Measurements from ENCODE around the gene RTN4RL1. TPM values are rescaled to one million over a fixed set of nuclear protein-coding genes. Genes with fewer than 3 reads are reported as not detected.

The RTN4RL1 gene
- total RNA-seq, 4 donors from 2014 or later = 16.4 to 24.8 (median 21.6) TPM

GRCh38 chr17:2055292-2056205, 30.4 kb upstream of the RTN4RL1 start:
- WGBS = 2% methylated on average over 32 of the region's 113 CpGs
- H3K4me3 ChIP-seq = peak overlapping the region; percentile 65
- peaks cover 29% of the 10 kb centered on the region for H3K27me3 ChIP-seq
- peaks cover 10% of the 10 kb centered on the region for H3K36me3 ChIP-seq
- no peaks in the 10 kb centered on the region for H3K9me3 ChIP-seq
- DNase-seq (ENCODE audit: low spot score in 2 of 2) = peak in 1 of 2 donors; percentile 70
- H3K27ac ChIP-seq = peak overlapping the region; percentile 85
- TF ChIP-seq CTCF (IDR thresholded peaks at IDR 0.05) = no peak
- peaks cover 87% of the 10 kb centered on the region for H3K4me1 ChIP-seq

- WGBS = 0% methylated on average over 38 of the region's 72 CpGs
- H3K4me1 ChIP-seq = peaks cover 83% of the 10 kb centered on the region
- TF ChIP-seq CTCF (IDR thresholded peaks at IDR 0.05) = peak; percentile 84 to 98
- TF ChIP-seq POLR2A (IDR thresholded peaks at IDR 0.05) = peak; percentile 66 to 79
- no peak for TF ChIP-seq EP300 (IDR thresholded peaks at IDR 0.05)
- peak within 1 kb of the TSS; percentile 65 for H3K4me3 ChIP-seq
- peak; percentile 86 to 91 for DNase-seq (ENCODE audit: low spot score in 2 of 2)
- H3K27ac ChIP-seq = peak within 1 kb of the TSS; percentile 85
- peaks cover 31% of the 10 kb centered on the region for H3K27me3 ChIP-seq
- H3K9me3 ChIP-seq = no peaks in the 10 kb centered on the region
- H3K36me3 ChIP-seq = peaks cover 8% of the 10 kb centered on the region
Measured at GRCh38 chr17:2054512-2055291, 29.6 kb upstream of the RTN4RL1 start, which contains the start of gene HIC1. TSS of gene HIC1 (plus strand) at chr17:2055103. CDS start at chr17:2056691, 1,588 bp downstream.

- peak overlapping the region; percentile 56 for H3K27ac ChIP-seq
- DNase-seq (ENCODE audit: low spot score in 2 of 2) = peak in 1 of 2 donors; percentile 79
- peaks cover 83% of the 10 kb centered on the region for H3K4me1 ChIP-seq
- WGBS = 0% methylated on average over 11 of the region's 16 CpGs
- H3K9me3 ChIP-seq = no peaks in the 10 kb centered on the region
- TF ChIP-seq CTCF (IDR thresholded peaks at IDR 0.05) = no peak
- no peak for TF ChIP-seq POLR2AphosphoS5 (IDR thresholded peaks at IDR 0.05)
- no peak for TF ChIP-seq EP300 (IDR thresholded peaks at IDR 0.05)
- no peak for TF ChIP-seq POLR2A (IDR thresholded peaks at IDR 0.05)
- H3K36me3 ChIP-seq = peaks cover 5% of the 10 kb centered on the region
- peaks cover 31% of the 10 kb centered on the region for H3K27me3 ChIP-seq
- peak overlapping the region; percentile 65 for H3K4me3 ChIP-seq
Measured at GRCh38 chr17:2054262-2054511, 29.1 kb upstream of the RTN4RL1 start.

GRCh38 chr17:2053380-2054261, 28.5 kb upstream of the RTN4RL1 start:
- Histone ChIP-seq H3K36me3 (peaks cover 5% of the 10 kb centered on the region), H3K9me3 (no peaks in the 10 kb centered on the region), H3K27me3 (peaks cover 31% of the 10 kb centered on the region), H3K4me3 (peak overlapping the region; percentile 65), H3K4me1 (peaks cover 83% of the 10 kb centered on the region), H3K27ac (peak overlapping the region; percentile 56)
- WGBS = 43% methylated on average over 13 of the region's 84 CpGs
- peak; percentile 90 to 91 for DNase-seq (ENCODE audit: low spot score in 2 of 2)
- TF ChIP-seq POLR2AphosphoS5 (IDR thresholded peaks at IDR 0.05) (no peak), CTCF (IDR thresholded peaks at IDR 0.05) (peak; percentile 23 to 53), POLR2A (IDR thresholded peaks at IDR 0.05) (peak in 1 of 2 donors; percentile 10)

All from suprapubic skin (tissue), 4 donors.